GM19238 (cell line): ENCODE data around the gene GRHPR.
A peak's percentile ranks its signal among the peaks of the same experiment; 100 is the strongest.
"Not testable (repeated sequence)": the region's sequence is repeated elsewhere in the genome, so short reads cannot be mapped to it uniquely, and the experiment has no call there.

Experiments used
- DNase-seq: peaks from one replicate; pipeline ENCODE4 v3.0.0; 2011; ENCODE audit warnings: low spot score; ENCODE audit not compliant: insufficient read length

Gene GRHPR

GRCh38 chr9:37422289-37423104 lies at the start of gene GRHPR:
Gene GRHPR, plus strand, starts transcription at chr9:37422696. Its CDS starts 55 bp downstream, at chr9:37422751.
- DNase-seq = peak; percentile 91

GRCh38 chr9:37372839-37373238 lies 49.7 kb upstream of the GRHPR start:
- DNase-seq = no peak

- DNase-seq = no peak
Measured at GRCh38 chr9:37373621-37374020, 48.9 kb upstream of the GRHPR start.

GRCh38 chr9:37374892-37375291 lies 47.6 kb upstream of the GRHPR start:
- DNase-seq = peak; percentile 44

- DNase-seq = no peak
Measured at GRCh38 chr9:37377688-37378612, 44.5 kb upstream of the GRHPR start.

- no peak for DNase-seq
Measured at GRCh38 chr9:37378613-37379004, 43.9 kb upstream of the GRHPR start.

GRCh38 chr9:37379835-37380234 lies 42.7 kb upstream of the GRHPR start:
- DNase-seq = no peak

GRCh38 chr9:37380570-37380969 lies 41.9 kb upstream of the GRHPR start:
- no peak for DNase-seq

GRCh38 chr9:37381094-37381741 lies 41.3 kb upstream of the GRHPR start:
- no peak for DNase-seq

- no peak for DNase-seq
Measured at GRCh38 chr9:37382161-37382981, 40.1 kb upstream of the GRHPR start.

GRCh38 chr9:37382982-37383357 lies 39.5 kb upstream of the GRHPR start:
- DNase-seq = no peak

- no peak for DNase-seq
Measured at GRCh38 chr9:37383393-37383792, 39.1 kb upstream of the GRHPR start.

GRCh38 chr9:37383876-37384746 lies 38.4 kb upstream of the GRHPR start:
- DNase-seq = no peak

- DNase-seq = no peak
Measured at GRCh38 chr9:37385286-37385685, 37.2 kb upstream of the GRHPR start.

GRCh38 chr9:37386988-37387387 lies 35.5 kb upstream of the GRHPR start:
- DNase-seq = no peak

- peak; percentile 70 for DNase-seq
Measured at GRCh38 chr9:37390759-37391158, 31.7 kb upstream of the GRHPR start.

- no peak for DNase-seq
Measured at GRCh38 chr9:37392272-37392671, 30.2 kb upstream of the GRHPR start.

GRCh38 chr9:37395229-37395628 lies 27.3 kb upstream of the GRHPR start:
- DNase-seq = no peak

- no peak for DNase-seq
Measured at GRCh38 chr9:37395663-37396062, 26.8 kb upstream of the GRHPR start.

- DNase-seq = not testable (repeated sequence)
Measured at GRCh38 chr9:37397948-37398347, 24.5 kb upstream of the GRHPR start.
